ENCODE measurements around the gene ITPA.

ITPA gene

GRCh38 chr20:3248167-3248992 lies 39.1 kb downstream of the ITPA start:
- DNase-seq, result no peak

DNA sequence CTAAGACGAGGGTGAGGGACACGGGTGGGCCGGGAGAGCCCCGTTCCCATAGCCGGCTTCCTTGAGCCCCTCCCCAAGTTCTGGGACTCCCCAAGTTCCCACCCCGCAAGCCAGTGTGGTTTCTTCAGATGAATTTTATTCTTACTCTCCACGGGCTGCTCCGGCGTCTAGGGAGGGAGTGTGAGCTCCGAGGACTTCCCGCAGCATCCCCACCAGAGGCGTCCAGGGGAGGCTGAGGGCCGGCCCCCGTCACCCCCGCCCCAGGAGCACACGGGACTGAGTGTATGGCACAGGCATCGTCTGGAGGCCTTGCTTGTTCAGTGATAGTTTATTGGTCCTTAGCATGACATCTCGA lies 39.7 kb downstream of the ITPA start:
- DNase-seq, result no peak

GRCh38 chr20:3250091-3250504 lies 40.8 kb downstream of the ITPA start:
- DNase-seq, result no peak

DNA sequence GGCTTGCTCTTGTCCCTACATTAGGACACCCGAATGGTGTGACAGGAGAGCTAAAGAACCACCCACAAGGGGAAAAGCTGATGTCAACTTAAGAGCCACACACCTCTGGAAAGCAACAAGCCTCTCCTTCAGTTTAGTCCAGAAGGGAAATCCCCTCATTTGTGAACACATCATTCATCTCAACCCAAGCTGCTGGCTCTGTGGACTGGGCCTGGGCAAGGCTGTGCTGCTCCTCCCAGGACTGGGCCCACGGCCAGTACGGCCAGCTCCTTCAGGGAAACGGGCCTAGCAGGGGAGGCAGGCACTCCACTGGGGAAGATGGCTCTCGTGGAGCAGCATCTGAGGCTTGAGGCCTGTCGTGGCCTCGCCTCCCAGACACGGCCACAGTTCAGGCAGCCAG lies 42.5 kb downstream of the ITPA start:
- no peak for DNase-seq

DNA sequence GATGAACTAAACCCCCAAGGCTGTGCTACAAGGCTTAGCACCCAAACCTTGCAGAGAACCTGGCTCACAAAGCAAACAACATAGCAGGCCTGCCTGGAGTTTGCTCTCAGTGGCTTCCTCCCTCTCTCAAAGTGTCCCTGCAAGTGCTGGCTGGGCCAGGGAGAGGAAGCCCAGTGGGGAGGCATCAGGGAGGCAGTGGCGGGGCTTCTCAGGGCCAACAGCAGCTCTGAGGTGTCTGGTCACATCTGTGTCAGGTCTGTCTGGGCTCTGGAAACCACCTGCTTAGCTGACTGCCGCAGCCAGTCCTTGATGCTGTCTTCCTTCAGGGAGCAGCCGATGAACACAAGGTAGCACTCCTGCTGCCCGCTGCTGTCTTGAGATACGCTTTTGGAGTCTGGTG lies 46.4 kb downstream of the ITPA start:
- DNase-seq, result no peak

DNA sequence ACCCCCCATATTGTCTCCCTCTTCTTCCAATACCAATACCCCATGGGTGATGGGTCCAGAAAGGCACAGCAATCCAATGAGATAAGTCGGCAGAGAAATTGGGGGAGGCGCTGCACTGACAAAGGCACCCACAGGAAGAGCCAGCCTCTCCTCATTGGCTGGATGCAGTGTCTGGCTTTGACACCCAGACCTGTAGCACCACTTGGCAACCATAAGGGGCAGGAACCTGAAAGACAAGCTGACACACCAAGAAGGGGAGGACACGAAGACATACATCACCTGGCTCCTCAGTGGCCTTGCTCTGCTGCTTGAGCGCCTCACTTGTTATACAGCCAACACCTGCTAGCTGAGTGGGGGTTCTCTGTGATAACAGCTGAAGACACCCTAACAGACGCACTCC lies 49.1 kb downstream of the ITPA start:
- no peak for DNase-seq

DNA sequence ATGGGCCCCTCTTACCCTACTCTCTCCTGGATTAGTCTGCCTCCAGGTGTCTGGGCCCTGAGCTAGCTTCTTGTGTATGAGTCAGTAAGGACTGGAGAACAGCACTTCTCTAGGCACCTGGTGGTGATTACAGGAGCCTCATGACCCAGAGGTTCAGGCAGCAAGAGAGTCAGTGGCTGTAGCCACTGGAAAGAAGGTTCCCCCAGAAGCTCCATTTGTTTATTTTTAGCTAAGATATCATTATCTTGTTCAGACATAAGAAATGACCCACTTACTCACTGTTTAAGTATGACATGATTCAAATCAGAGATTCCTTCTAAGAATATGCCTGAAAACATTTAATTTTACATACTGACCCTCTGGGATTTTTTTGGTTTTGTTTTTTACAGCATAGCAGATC lies 53.3 kb downstream of the ITPA start:
- DNase-seq, result no peak

GRCh38 chr20:3270051-3270450 lies 60.8 kb downstream of the ITPA start:
- no peak for DNase-seq

- DNase-seq, result no peak
Measured at GRCh38 chr20:3273371-3273770, 64.1 kb downstream of the ITPA start.
